ENCODE measurements around the gene RAD18.

The RAD18 gene

GRCh38 chr3:8834974-8835373, 128.3 kb downstream of the RAD18 start:
- CTCF ChIA-PET, result no interaction called here
- POLR2A ChIA-PET, result no interaction called here
- TF ChIP-seq CTCF (IDR thresholded peaks at IDR 0.05; ENCODE audit: control extremely low read depth, extremely low read depth, low read depth, missing control alignments), result no peak
- no peak for DNase-seq (ENCODE audit: extremely low spot score)

DNA sequence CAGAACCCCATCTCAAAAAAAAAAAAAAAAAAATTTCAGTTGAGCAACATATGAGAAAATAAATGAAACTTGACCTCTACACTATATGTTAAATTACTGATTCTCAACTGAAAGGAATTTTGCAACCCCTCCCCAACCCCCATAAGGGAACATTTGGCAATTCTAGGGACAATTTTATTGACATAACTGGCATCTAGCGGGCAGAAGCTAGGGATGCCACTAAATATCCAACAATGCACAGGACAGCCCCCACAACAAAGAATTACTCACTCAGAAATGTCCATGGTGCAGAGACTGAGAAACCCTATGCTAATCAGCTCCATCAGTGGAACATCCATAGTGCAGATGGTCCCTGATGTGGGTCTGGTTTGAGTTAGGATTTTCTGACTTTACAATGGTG, 135.6 kb downstream of the RAD18 start:
- CTCF ChIA-PET, result interaction anchor here (2.0 kb wide), 1 partner anchor 58 kb away, joined by 6 read pairs; the partner anchor contains the start of gene OXTR
- POLR2A ChIA-PET, result no interaction called here
- no peak for TF ChIP-seq CTCF (IDR thresholded peaks at IDR 0.05; ENCODE audit: control extremely low read depth, extremely low read depth, low read depth, missing control alignments)
- DNase-seq (ENCODE audit: extremely low spot score), result no peak
